AG09309 (cell line): Measurements from ENCODE around the gene NTMT1.

Experiments
- DNase-seq: peaks from one replicate; pipeline ENCODE4 v3.0.0-alpha.2; 2010; ENCODE audit warnings: low read depth
- H3K4me3 ChIP-seq: 2 replicates; pipeline ENCODE4 v1.5.1; 2011; ENCODE audit warnings: mild to moderate bottlenecking, low read depth, low read length, moderate library complexity; ENCODE audit not compliant: control insufficient read depth
- TF ChIP-seq, protein P1 (sequence below): IDR thresholded peaks from 2 replicates; pipeline ENCODE4 v1.5.1; 2011; ENCODE audit warnings: mild to moderate bottlenecking, low read depth, low read length, inconsistent platforms; ENCODE audit not compliant: insufficient read depth, control insufficient read depth; ENCODE audit errors: missing control alignments

Gene NTMT1

DNA sequence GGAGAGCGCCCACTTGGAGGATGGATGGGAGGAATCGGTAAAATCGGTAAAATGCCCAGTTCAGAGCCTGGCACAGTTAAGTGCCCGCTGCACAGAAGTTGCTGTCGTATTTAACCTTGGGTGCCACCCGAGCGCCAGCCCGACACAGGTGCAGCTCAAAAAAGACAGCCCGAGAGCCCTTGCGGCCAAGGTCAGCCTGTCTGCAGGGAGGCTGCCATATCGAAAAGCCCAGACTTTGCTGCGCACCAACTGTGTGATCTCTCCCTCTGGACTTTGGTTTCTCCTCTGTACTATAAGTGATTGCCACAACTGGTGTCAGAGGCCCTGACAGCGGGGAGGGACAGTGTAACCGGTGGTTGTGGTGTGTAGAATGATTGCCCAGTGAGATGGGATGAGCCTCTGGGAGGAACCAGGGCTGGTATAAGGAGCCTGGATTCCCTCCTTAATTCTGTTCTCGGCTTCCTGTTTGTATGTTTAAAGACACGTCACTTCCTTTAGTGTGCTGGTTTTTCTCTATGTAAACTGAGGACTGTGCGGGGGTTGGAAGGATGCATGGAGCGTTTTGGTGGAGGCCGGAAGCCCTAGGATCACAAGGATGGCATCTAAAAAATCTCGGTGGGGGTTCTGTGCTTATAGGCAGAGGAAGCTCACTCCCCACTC, 792 bp downstream of the NTMT1 start:
- no peak for DNase-seq
- TF ChIP-seq, protein P1, sequence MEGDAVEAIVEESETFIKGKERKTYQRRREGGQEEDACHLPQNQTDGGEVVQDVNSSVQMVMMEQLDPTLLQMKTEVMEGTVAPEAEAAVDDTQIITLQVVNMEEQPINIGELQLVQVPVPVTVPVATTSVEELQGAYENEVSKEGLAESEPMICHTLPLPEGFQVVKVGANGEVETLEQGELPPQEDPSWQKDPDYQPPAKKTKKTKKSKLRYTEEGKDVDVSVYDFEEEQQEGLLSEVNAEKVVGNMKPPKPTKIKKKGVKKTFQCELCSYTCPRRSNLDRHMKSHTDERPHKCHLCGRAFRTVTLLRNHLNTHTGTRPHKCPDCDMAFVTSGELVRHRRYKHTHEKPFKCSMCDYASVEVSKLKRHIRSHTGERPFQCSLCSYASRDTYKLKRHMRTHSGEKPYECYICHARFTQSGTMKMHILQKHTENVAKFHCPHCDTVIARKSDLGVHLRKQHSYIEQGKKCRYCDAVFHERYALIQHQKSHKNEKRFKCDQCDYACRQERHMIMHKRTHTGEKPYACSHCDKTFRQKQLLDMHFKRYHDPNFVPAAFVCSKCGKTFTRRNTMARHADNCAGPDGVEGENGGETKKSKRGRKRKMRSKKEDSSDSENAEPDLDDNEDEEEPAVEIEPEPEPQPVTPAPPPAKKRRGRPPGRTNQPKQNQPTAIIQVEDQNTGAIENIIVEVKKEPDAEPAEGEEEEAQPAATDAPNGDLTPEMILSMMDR = no peak
- peak overlapping the region; percentile 97 for H3K4me3 ChIP-seq

DNA sequence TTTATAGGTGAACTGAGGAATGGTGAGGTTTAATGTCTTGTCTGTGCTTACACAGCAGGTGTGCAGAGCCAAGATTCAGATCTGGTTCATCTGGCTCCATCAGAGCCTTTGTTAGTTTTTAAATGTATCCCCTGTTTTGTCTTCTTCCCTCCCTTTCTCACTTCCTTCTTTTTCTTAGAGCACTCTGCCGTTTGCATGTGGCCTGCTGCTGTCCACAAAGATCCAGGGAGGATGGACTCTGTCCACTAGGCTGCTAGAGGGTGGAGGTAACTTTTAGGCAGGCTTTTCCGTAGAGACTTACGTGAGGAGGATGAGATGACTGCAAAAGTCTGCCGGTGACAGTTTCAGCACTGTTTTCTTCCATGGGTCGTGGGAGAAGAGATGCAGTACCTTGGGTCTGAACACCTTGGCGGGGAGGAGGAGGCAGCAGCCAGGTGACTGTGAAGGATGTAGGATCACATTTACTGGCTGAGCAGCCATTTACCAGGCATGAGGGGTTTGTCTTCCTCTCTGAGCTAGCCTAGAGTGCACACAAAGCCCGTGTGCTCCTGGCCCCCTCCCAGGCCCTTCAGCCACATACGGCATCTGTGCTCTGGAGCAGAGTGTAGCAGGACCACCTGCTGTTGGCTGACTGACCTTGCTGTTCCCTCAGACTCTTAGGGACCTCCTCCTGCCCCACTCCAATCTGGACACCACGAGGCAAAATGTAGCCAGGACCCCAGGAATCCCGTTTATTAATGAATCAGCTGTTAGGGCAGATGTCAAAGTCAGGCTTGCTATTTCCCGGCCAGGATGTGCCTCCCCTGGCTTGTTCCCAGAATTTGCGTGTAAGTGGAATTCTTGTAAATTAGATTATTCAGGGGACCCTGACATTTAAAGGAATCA, 1.8 kb downstream of the NTMT1 start:
- TF ChIP-seq, protein P1 = no peak
- H3K4me3 ChIP-seq = peak overlapping the region; percentile 97
- no peak for DNase-seq

DNA sequence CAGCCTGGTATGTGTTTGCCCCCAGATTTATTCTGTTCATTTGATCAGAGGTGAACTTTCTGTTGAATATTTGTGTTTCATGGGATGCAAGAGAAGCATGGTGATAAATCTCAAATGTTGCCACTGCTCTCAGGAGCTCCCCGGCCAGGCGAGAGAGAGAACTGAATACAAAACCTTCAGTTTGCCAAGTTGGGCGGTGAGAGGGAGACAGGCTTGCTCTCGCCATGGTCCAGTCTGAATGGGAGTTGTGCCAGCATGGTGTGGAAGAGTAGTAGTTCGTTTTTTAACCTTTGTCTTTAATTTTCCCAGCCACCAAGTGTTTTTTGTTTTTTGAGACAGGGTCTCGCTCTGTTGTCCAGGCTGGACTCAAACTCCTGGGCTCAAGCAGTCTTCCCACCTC, 2.7 kb downstream of the NTMT1 start:
- no peak overlapping the region for H3K4me3 ChIP-seq
- no peak for DNase-seq
- TF ChIP-seq, protein P1 = no peak

DNA sequence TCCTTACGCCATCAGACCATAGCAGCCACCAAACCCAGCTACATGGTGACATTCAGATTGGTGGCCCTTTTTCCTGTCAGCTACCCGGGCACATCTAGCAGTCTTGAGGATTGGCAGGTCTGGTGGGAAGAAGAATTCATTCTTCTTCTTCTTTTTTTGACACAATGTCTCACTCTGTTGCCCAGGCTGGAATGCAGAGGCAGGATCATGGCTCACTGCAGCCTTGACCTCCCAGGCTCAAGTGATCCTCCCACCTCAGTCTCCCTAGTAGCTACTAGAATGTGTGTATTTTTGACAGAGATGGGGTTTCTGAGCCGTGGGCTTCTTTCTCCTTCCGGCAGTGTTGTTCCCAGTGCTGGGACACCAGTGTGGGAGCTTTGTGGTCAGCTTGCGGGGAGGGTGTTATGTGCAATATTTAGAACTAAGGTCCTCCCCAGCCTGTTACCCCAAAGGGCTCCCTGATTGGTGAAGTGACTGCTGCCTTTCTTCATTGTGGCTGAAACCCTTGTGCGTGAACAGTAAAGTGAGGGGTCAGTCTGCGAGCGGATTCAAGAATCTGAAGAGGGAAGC, 3.4 kb downstream of the NTMT1 start:
- DNase-seq = no peak
- no peak overlapping the region for H3K4me3 ChIP-seq
- TF ChIP-seq, protein P1 = no peak

DNA sequence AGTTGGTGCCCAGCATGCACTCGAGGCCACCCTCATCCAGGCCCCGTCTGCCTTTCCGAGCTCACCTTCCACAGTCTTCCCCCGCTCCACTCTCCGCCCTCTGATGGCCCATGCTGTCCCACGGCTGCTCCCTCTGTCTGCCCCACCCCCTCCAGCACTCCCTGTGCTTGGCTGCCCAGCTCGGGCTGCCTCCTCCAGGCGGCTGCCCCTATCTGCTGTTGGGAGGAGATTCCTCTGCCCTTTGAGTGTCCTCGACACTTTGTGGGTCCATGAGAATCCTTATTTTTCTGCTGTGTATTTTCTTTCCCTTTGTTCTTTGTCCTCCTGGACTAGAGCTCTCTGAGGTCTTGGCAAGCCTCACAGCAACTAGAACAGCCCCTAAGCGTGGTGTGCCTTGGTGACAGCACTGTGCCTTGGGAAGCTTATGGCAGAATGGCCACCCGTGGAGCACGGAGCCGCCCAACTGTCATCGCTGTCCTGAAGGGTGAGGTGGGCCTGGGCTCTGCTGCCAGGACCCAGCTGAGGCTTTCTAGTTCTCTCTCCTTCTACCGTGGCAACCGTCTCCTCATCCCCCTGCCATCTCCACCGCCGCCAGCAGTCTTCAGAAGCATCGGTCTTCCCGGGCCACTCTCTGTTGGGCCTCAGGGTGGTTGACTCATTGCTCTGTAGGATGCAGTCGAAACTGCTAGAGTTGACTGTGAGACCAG, 5.2 kb downstream of the NTMT1 start:
- TF ChIP-seq, protein P1 = no peak
- DNase-seq = no peak
- no peak overlapping the region for H3K4me3 ChIP-seq

DNA sequence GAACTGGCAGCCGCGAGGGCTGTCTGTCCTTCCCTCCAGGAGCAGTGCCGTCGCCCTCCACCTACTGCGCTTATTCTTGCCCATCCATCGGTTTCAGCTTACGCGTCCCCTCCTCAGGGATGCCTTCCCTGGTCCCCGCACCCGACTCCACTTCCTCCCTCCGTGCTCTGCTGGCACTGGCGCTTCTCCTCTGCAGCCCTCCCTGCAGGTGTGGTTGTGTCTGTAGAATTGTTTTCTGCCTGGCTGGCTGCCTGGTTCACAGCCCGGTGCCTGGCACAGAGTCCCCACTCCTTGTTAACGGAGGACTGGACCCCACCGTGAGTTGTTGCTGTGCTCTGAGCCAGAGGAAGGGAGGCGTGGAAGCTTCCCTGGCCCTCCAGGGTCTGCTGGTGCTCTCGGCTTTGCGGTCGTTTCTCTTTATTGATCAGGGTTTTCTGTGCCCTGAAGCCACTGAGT, 5.7 kb downstream of the NTMT1 start:
- no peak for DNase-seq
- H3K4me3 ChIP-seq = no peak overlapping the region
- TF ChIP-seq, protein P1 = no peak
